Lower leg skin (tissue), 4 donors: Measurements from ENCODE around the gene MATN1. TPM values are rescaled to one million over a fixed set of nuclear protein-coding genes. Genes with fewer than 3 reads are reported as not detected.

Experiments
- DNase-seq, 2 donors: peaks; one replicate each; pipeline ENCODE4 v3.0.0-alpha.2; 2019; ENCODE audit warnings: low spot score in 2 of 2
- H3K4me3 ChIP-seq: fragments of 200-600 bp; sonication (generic); 2 replicates; pipeline ENCODE4 v1.5.1; 2017; ENCODE audit warnings: mild to moderate bottlenecking, low read depth; ENCODE audit not compliant: poor library complexity, severe bottlenecking
- CTCF ChIP-seq, 3 donors: fragments of 450-650 bp; IDR thresholded peaks; one replicate each; pipeline ENCODE4 v1.5.1; 2016; ENCODE audit warnings: antibody characterized with exemption in 3 of 3, mild to moderate bottlenecking in 3 of 3, moderate library complexity in 2 of 3
- POLR2A ChIP-seq, 2 donors: fragments of 450-650 bp; IDR thresholded peaks; one replicate each; pipeline ENCODE4 v1.6.1; 2016 to 2017; ENCODE audit warnings: antibody characterized with exemption in 2 of 2, mild to moderate bottlenecking in 1 of 2, moderate library complexity in 1 of 2
- WGBS, 2 donors: methylation state at CpG; one replicate each; pipeline ENCODE4 v1.1.5; 2018; 5-methylcytosine and 5-hydroxymethylcytosine counted together
- intact Hi-C: fragments of 100-400 bp; cut with DNase I; formaldehyde crosslinking; loops from one replicate; pipeline ENCODE4 v1.15.0; 2023; ENCODE audit warnings: low total_unique reads
- total RNA-seq, 4 donors: library from RNA; depleted of rRNA; stranded (reverse); fragments of >200 nt; gene quantifications; one replicate each; pipeline ENCODE4 v1.1.0, GENCODE V29; 2016

The MATN1 gene
- total RNA-seq, 4 donors from 2014 or later, result not detected

DNA sequence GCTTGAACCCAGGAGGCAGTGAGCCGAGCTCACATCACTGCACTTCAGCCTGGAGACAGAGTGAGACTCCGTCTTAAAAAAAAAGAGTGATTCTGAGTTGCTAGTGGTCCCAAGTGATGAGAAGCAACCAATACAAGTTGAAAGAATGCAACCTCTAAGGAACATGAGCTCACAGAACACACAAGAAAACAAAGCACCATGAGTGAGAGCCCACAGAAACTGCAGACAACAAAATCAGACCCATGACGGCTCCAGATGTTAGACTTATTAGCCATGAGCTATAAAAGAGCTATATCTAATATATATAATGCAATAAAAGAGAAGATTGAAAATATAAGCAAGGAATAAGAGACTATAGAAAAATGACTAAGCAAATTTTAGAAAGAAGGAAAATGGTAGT, 50.0 kb downstream of the MATN1 start:
- DNase-seq, result no peak
- 74 to 99% methylated on average over 3 of the region's 3 CpGs for WGBS, 2 donors
- intact Hi-C loops, result no loop called here
- H3K4me3 ChIP-seq, result no peak overlapping the region
- TF ChIP-seq CTCF (IDR thresholded peaks at IDR 0.05) (no peak), POLR2A (IDR thresholded peaks at IDR 0.05) (no peak)

DNA sequence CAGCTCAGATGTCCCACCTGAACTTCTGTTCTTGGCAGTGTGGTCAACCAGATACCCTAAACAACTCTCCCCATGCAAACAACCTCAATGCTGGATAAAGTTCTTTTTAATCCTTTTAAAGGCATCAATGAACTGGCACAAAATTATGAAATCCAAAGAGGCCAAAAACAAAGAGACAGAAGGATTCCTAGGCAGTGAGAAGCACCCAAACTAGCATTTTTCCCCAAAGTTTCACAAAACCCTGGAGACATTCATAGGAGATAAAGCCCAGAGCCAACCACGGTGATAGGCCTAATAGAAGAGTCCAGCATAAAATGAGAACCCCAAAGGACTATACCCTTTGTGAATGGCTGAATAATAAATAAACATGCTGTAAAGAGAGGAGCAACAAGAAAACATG, 50.7 kb downstream of the MATN1 start:
- TF ChIP-seq CTCF (IDR thresholded peaks at IDR 0.05) (no peak), POLR2A (IDR thresholded peaks at IDR 0.05) (no peak)
- intact Hi-C loops, result no loop called here
- DNase-seq, result no peak
- no peak overlapping the region for H3K4me3 ChIP-seq
- 63 to 89% methylated on average over 1 of the region's 1 CpG for WGBS, 2 donors

- intact Hi-C loops, result no loop called here
- H3K4me3 ChIP-seq, result no peak overlapping the region
- WGBS, 2 donors, result 31 to 55% methylated on average over 9 of the region's 9 CpGs
- TF ChIP-seq CTCF (IDR thresholded peaks at IDR 0.05) (no peak), POLR2A (IDR thresholded peaks at IDR 0.05) (no peak)
- DNase-seq, result peak; percentile 66 to 90
Measured at GRCh38 chr1:30670240-30671060, 52.9 kb downstream of the MATN1 start.

DNA sequence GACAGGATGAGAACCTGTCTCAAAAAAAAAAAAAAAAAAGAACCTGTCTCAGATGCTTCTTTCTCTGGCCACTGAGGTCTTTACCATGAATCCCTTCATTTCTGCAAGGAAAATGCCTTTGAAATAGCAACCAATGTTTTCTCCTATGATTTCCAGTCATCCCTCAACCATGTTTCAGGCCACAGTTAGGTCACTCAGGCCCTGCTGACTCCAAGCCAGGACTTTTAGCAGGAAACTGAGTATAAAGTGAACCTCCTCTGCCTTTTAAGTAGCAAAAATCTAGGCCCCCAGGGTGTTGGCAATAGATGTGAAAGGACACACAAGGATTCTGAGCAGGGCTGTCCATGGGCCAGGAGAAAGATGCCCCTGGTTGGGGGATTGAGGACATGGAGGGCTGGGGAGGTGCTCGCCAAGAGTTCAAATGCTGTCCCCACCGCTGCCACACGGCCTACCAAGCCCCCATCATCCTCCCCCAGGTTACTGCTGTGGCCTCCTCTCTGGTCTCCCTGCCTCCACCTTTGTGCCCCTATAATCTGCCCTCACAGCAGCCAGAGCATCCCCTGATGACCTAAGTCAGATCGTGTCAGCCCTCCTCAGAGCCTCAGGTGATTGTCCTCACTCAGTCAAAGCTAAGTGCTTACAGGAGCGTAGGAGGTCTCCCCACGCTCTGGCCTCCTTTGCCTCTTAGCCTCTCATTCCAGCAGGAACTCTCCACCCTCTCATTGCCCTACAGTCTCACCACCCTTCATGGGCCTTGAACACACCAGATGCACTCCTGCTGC, 54.6 kb downstream of the MATN1 start:
- DNase-seq, result no peak
- H3K4me3 ChIP-seq, result no peak overlapping the region
- 91 to 93% methylated on average over 6 of the region's 6 CpGs for WGBS, 2 donors
- intact Hi-C loops, result no loop called here
- no peak for TF ChIP-seq POLR2A (IDR thresholded peaks at IDR 0.05)
- no peak for TF ChIP-seq CTCF (IDR thresholded peaks at IDR 0.05)

- WGBS, 2 donors, result 23 to 44% methylated on average over 7 of the region's 7 CpGs
- intact Hi-C loops, result no loop called here
- no peak for TF ChIP-seq POLR2A (IDR thresholded peaks at IDR 0.05)
- TF ChIP-seq CTCF (IDR thresholded peaks at IDR 0.05), result no peak
- no peak overlapping the region for H3K4me3 ChIP-seq
- DNase-seq, result no peak
Measured at GRCh38 chr1:30668024-30668423, 55.4 kb downstream of the MATN1 start.
